Tibial artery (tissue), 4 donors: ENCODE measurements around the gene TNS1.

ENCODE experiments used
- DNase-seq, 2 donors: peaks; one replicate each; pipeline ENCODE4 v3.0.0-alpha.2; 2019
- H3K27ac ChIP-seq, 2 donors: fragments of 200-600 bp; sonication (generic) in 1 of 2; 1 replicate in 1 of 2; 2 replicates in 1 of 2; pipeline ENCODE4 v1.5.1; 2018 to 2019; ENCODE audit warnings: mild to moderate bottlenecking in 1 of 2
- H3K27me3 ChIP-seq, 2 donors: fragments of 200-600 bp; sonication (generic) in 1 of 2; one replicate each; pipeline versions ENCODE4 v1.5.1 to v1.6.0; 2016 to 2019
- H3K36me3 ChIP-seq, 3 donors: fragments of 200-600 bp; sonication (generic) in 2 of 3; one replicate each; pipeline ENCODE4 v1.5.1; 2016 to 2019; ENCODE audit warnings: mild to moderate bottlenecking in 2 of 3
- H3K4me1 ChIP-seq, 4 donors: fragments of 200-600 bp; sonication (generic) in 2 of 4; 1 replicate in 3 of 4; 2 replicates in 1 of 4; pipeline ENCODE4 v1.5.1; 2016 to 2019
- H3K4me3 ChIP-seq, 2 donors: fragments of 200-600 bp; sonication (generic) in 1 of 2; 1 replicate in 1 of 2; 2 replicates in 1 of 2; pipeline ENCODE4 v1.5.1; 2018 to 2019; ENCODE audit warnings: mild to moderate bottlenecking in 2 of 2
- H3K9me3 ChIP-seq, 3 donors: fragments of 200-600 bp; sonication (generic) in 1 of 3; one replicate each; pipeline ENCODE4 v1.5.1; 2016 to 2019
- CTCF ChIP-seq, 2 experiments: fragments of 200-600 bp in 1 of 2; fragments of 450-650 bp in 1 of 2; IDR thresholded peaks; one replicate each; pipeline ENCODE4 v1.5.1; 2017 to 2019; ENCODE audit warnings: antibody characterized with exemption in 2 of 2, mild to moderate bottlenecking in 1 of 2, moderate library complexity in 1 of 2
- intact Hi-C: fragments of 100-400 bp; cut with DNase I; formaldehyde crosslinking; loops from one replicate; pipeline ENCODE4 v1.15.0; 2023; ENCODE audit warnings: low total_unique reads

The TNS1 gene

DNA sequence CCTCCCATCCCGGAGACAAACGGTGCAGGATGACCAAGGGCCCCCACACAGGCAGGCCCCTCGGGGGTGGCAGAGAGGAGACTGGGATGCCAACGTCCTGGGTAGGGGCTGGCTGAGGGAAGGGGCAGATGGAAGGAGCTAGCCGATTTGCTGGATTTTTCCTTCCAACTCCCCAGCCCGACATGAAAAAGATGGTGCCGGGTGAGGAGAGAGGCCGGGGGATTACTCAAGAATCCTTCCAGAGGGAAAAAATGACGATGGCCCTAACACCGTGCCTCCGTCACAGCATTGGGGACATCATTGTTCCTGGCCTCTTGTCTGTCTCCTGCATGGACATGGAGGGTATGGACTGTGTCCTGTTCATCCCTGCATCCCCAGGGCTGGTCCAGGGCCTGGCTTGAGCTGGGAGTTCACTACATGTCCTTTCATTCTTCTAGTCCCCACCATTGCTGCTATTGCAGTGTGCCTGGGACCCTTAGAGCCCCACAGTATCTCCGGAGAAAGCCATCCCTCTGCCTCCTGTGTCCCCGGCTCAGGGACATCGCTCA is 217.7 kb downstream of the TNS1 start:
- H3K36me3 ChIP-seq, result peaks cover 37 to 40% (median 40%) of the 10 kb centered on the region in 3 donors
- DNase-seq, result no peak
- H3K27me3 ChIP-seq, result no peaks in the 10 kb centered on the region
- H3K27ac ChIP-seq, result peak overlapping the region; percentile 32 to 60
- H3K4me3 ChIP-seq, result no peak overlapping the region
- no peak for TF ChIP-seq CTCF (IDR thresholded peaks at IDR 0.05)
- peaks cover 0 to 6% (median 3%) of the 10 kb centered on the region in 4 donors for H3K4me1 ChIP-seq
- H3K9me3 ChIP-seq, result no peaks in the 10 kb centered on the region
- intact Hi-C loops, result loop anchor here (5.0 to 10.0 kb wide), 3 partner anchors 102 to 280 kb away; partner anchors contain the start of gene RUFY4

GRCh38 chr2:217783243-217783642 is 219.6 kb downstream of the TNS1 start:
- no peak overlapping the region for H3K27ac ChIP-seq
- H3K36me3 ChIP-seq, result peaks cover 26 to 36% (median 35%) of the 10 kb centered on the region in 3 donors
- H3K9me3 ChIP-seq, result no peaks in the 10 kb centered on the region
- DNase-seq, result no peak
- intact Hi-C loops, result loop anchor here (10.0 kb wide), 2 partner anchors 252 to 282 kb away; partner anchors contain the start of gene RUFY4
- TF ChIP-seq CTCF (IDR thresholded peaks at IDR 0.05), result no peak
- no peaks in the 10 kb centered on the region for H3K27me3 ChIP-seq
- H3K4me1 ChIP-seq, result peaks cover 0 to 4% (median 0%) of the 10 kb centered on the region in 4 donors
- no peak overlapping the region for H3K4me3 ChIP-seq

DNA sequence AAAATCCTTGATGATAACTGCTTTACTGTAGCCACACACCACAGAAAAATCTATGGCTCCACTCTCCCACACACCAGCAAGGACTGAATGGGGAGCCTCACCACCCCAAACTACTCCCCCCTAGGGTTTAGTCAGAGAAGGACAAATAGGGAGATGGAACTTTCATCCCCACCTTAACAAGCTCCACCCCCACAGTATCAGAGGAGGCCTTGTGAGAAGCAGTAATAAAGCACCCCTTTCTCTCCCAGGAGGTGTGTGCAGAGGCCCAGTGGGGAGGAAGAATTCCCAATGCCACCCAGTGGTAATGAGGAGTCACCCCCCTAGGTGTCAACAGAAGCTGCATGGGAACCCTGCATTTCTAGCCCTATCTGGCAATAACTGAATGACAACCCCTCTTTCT is 224.9 kb downstream of the TNS1 start:
- Histone ChIP-seq H3K9me3 (no peaks in the 10 kb centered on the region), H3K36me3 (peaks cover 22 to 41% (median 39%) of the 10 kb centered on the region in 3 donors), H3K27me3 (no peaks in the 10 kb centered on the region), H3K4me3 (no peak overlapping the region), H3K4me1 (peaks cover 0 to 11% (median 0%) of the 10 kb centered on the region in 4 donors), H3K27ac (no peak overlapping the region)
- no peak for DNase-seq
- TF ChIP-seq CTCF (IDR thresholded peaks at IDR 0.05), result no peak
- intact Hi-C loops, result no loop called here

- H3K27ac ChIP-seq, result no peak overlapping the region
- H3K36me3 ChIP-seq, result peaks cover 16 to 54% (median 36%) of the 10 kb centered on the region in 3 donors
- intact Hi-C loops, result no loop called here
- H3K4me3 ChIP-seq, result no peak overlapping the region
- H3K9me3 ChIP-seq, result no peaks in the 10 kb centered on the region
- H3K27me3 ChIP-seq, result no peaks in the 10 kb centered on the region
- TF ChIP-seq CTCF (IDR thresholded peaks at IDR 0.05), result no peak
- no peak for DNase-seq
- H3K4me1 ChIP-seq, result peaks cover 0 to 11% (median 0%) of the 10 kb centered on the region in 4 donors
Measured at GRCh38 chr2:217776631-217777030, 226.2 kb downstream of the TNS1 start.

- no peak overlapping the region for H3K4me3 ChIP-seq
- H3K9me3 ChIP-seq, result no peaks in the 10 kb centered on the region
- H3K36me3 ChIP-seq, result peaks cover 13 to 54% (median 34%) of the 10 kb centered on the region in 3 donors
- no peak for DNase-seq
- peaks cover 0 to 11% (median 0%) of the 10 kb centered on the region in 4 donors for H3K4me1 ChIP-seq
- no peak for TF ChIP-seq CTCF (IDR thresholded peaks at IDR 0.05)
- H3K27ac ChIP-seq, result no peak overlapping the region
- intact Hi-C loops, result no loop called here
- no peaks in the 10 kb centered on the region for H3K27me3 ChIP-seq
Measured at GRCh38 chr2:217775920-217776503, 226.8 kb downstream of the TNS1 start.
